Measurements from ENCODE around the gene DELE1. TPM values are rescaled to one million over a fixed set of nuclear protein-coding genes. Genes with fewer than 3 reads are reported as not detected.

Gene DELE1
- total and polyA plus RNA-seq, 4 donors = 46.3 to 141 (median 69.2) TPM

GRCh38 chr5:141909212-141909611, 14.5 kb upstream of the DELE1 start:
- no peak for ATAC-seq (ENCODE audit: insufficient read depth, low FRiP score)
- no peak for TF ChIP-seq CTCF (IDR thresholded peaks at IDR 0.05; ENCODE audit: control extremely low read depth, extremely low read depth)
- Histone ChIP-seq H3K27me3 (ENCODE audit: control insufficient read depth in 3 of 3, insufficient read depth in 3 of 3, low read length in 2 of 3) (peaks cover 0 to 12% (median 8%) of the 10 kb centered on the region in 3 donors), H3K9ac (ENCODE audit: insufficient read depth in 1 of 2, low read length in 2 of 2) (no peak overlapping the region), H3K36me3 (ENCODE audit: control insufficient read depth in 4 of 4, insufficient read depth in 4 of 4, low read length in 4 of 4) (no peaks in the 10 kb centered on the region), H3K9me3 (ENCODE audit: control insufficient read depth in 4 of 4, insufficient read depth in 3 of 4, low read length in 3 of 4) (no peaks in the 10 kb centered on the region), H3K4me3 (no peak overlapping the region), H3K27ac (ENCODE audit: low read depth in 1 of 2, low read length in 1 of 2) (no peak overlapping the region), H3K4me1 (ENCODE audit: control insufficient read depth in 5 of 5, insufficient read depth in 5 of 5, low read length in 5 of 5) (peaks cover 0 to 10% (median 2%) of the 10 kb centered on the region in 5 donors)
- WGBS, 2 donors = 96 to 98% methylated on average over 4 of the region's 4 CpGs
- no peak for DNase-seq

- Histone ChIP-seq H3K4me1 (ENCODE audit: control insufficient read depth in 5 of 5, insufficient read depth in 5 of 5, low read length in 5 of 5) (peaks cover 0 to 11% (median 2%) of the 10 kb centered on the region in 5 donors), H3K9me3 (ENCODE audit: control insufficient read depth in 4 of 4, insufficient read depth in 3 of 4, low read length in 3 of 4) (peaks cover 0 to 2% (median 0%) of the 10 kb centered on the region in 4 donors), H3K4me3 (no peak overlapping the region), H3K27me3 (ENCODE audit: control insufficient read depth in 3 of 3, insufficient read depth in 3 of 3, low read length in 2 of 3) (peaks cover 0 to 12% (median 8%) of the 10 kb centered on the region in 3 donors), H3K27ac (ENCODE audit: low read depth in 1 of 2, low read length in 1 of 2) (no peak overlapping the region), H3K9ac (ENCODE audit: insufficient read depth in 1 of 2, low read length in 2 of 2) (no peak overlapping the region), H3K36me3 (ENCODE audit: control insufficient read depth in 4 of 4, insufficient read depth in 4 of 4, low read length in 4 of 4) (no peaks in the 10 kb centered on the region)
- DNase-seq = no peak
- ATAC-seq (ENCODE audit: insufficient read depth, low FRiP score) = no peak
- no peak for TF ChIP-seq CTCF (IDR thresholded peaks at IDR 0.05; ENCODE audit: control extremely low read depth, extremely low read depth)
- 60 to 88% methylated on average over 2 of the region's 2 CpGs for WGBS, 2 donors
Observed at GRCh38 chr5:141910271-141910673, 13.4 kb upstream of the DELE1 start.

GRCh38 chr5:141913560-141914198, 10.0 kb upstream of the DELE1 start:
- H3K27ac ChIP-seq (ENCODE audit: low read depth in 1 of 2, low read length in 1 of 2) = no peak overlapping the region
- WGBS, 2 donors = 22 to 31% methylated on average over 16 of the region's 16 CpGs
- H3K4me1 ChIP-seq (ENCODE audit: control insufficient read depth in 5 of 5, insufficient read depth in 5 of 5, low read length in 5 of 5) = peaks cover 0 to 11% (median 2%) of the 10 kb centered on the region in 5 donors
- peaks cover 0 to 22% (median 7%) of the 10 kb centered on the region in 3 donors for H3K27me3 ChIP-seq (ENCODE audit: control insufficient read depth in 3 of 3, insufficient read depth in 3 of 3, low read length in 2 of 3)
- DNase-seq = peak in 1 of 3 donors; percentile 45
- no peak for TF ChIP-seq CTCF (IDR thresholded peaks at IDR 0.05; ENCODE audit: control extremely low read depth, extremely low read depth)
- no peak overlapping the region for H3K9ac ChIP-seq (ENCODE audit: insufficient read depth in 1 of 2, low read length in 2 of 2)
- no peak for ATAC-seq (ENCODE audit: insufficient read depth, low FRiP score)
- no peak overlapping the region for H3K4me3 ChIP-seq
- no peaks in the 10 kb centered on the region for H3K36me3 ChIP-seq (ENCODE audit: control insufficient read depth in 4 of 4, insufficient read depth in 4 of 4, low read length in 4 of 4)
- H3K9me3 ChIP-seq (ENCODE audit: control insufficient read depth in 4 of 4, insufficient read depth in 3 of 4, low read length in 3 of 4) = peaks cover 0 to 2% (median 0%) of the 10 kb centered on the region in 4 donors
